Measurements from ENCODE around the gene MPP2. TPM values are rescaled to one million over a fixed set of nuclear protein-coding genes. Genes with fewer than 3 reads are reported as not detected.
A peak's percentile ranks its signal among the peaks of the same experiment; 100 is the strongest.
"Not testable (repeated sequence)": the region's sequence is repeated elsewhere in the genome, so short reads cannot be mapped to it uniquely, and the experiment has no call there.

The MPP2 gene
- total RNA-seq, 1 donor from 2014 or later = 5.4 TPM

DNA sequence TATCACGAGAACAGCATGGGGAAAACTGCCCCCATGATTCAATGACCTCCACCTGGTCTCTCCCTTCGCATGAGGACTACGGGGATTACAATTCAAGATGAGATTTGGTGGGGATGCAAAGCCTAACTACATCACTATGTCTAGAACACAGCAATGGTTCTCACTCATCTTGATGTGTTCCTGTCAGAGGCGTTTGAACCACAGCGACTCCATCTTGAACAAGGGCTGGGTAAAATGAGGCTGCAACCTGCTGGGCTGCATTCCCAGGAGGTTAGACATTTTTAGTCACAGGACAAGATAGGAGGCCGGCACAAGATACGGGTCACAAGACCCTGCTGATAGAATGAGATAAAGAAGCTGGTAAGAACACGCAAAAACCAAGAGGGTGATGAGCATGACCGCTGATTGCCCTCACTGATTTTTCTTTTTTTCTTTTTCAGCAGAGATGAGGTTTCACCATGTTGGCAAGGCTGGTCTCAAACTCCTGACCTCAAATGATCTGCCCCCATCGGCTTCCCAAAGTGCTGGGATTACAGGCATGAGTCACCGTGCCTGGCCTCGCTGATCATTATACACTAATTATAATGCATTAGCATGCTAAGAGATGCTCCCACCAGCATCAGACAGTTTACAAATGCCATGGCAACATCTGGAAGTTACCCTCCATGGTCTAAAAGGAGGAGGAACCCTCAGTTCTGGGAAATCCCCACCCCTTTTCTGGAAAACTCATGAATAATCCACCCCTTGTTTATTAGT, 37.9 kb upstream of the MPP2 start:
- DNase-seq (ENCODE audit: low spot score, unreplicated experiment) = no peak
- TF ChIP-seq, protein P1, sequence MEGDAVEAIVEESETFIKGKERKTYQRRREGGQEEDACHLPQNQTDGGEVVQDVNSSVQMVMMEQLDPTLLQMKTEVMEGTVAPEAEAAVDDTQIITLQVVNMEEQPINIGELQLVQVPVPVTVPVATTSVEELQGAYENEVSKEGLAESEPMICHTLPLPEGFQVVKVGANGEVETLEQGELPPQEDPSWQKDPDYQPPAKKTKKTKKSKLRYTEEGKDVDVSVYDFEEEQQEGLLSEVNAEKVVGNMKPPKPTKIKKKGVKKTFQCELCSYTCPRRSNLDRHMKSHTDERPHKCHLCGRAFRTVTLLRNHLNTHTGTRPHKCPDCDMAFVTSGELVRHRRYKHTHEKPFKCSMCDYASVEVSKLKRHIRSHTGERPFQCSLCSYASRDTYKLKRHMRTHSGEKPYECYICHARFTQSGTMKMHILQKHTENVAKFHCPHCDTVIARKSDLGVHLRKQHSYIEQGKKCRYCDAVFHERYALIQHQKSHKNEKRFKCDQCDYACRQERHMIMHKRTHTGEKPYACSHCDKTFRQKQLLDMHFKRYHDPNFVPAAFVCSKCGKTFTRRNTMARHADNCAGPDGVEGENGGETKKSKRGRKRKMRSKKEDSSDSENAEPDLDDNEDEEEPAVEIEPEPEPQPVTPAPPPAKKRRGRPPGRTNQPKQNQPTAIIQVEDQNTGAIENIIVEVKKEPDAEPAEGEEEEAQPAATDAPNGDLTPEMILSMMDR (IDR thresholded peaks at IDR 0.05; ENCODE audit: unreplicated experiment) = no peak
- no peaks in the 10 kb centered on the region for H3K36me3 Mint-ChIP-seq (ENCODE audit: insufficient read depth)
- H3K27me3 Mint-ChIP-seq = peaks cover 58% of the 10 kb centered on the region
- H3K4me1 Mint-ChIP-seq (ENCODE audit: low read depth) = no peaks in the 10 kb centered on the region
- no peak overlapping the region for H3K4me3 Mint-ChIP-seq (ENCODE audit: low read depth)
- no peak overlapping the region for H3K27ac Mint-ChIP-seq
- no peaks in the 10 kb centered on the region for H3K9me3 Mint-ChIP-seq (ENCODE audit: low read depth)

DNA sequence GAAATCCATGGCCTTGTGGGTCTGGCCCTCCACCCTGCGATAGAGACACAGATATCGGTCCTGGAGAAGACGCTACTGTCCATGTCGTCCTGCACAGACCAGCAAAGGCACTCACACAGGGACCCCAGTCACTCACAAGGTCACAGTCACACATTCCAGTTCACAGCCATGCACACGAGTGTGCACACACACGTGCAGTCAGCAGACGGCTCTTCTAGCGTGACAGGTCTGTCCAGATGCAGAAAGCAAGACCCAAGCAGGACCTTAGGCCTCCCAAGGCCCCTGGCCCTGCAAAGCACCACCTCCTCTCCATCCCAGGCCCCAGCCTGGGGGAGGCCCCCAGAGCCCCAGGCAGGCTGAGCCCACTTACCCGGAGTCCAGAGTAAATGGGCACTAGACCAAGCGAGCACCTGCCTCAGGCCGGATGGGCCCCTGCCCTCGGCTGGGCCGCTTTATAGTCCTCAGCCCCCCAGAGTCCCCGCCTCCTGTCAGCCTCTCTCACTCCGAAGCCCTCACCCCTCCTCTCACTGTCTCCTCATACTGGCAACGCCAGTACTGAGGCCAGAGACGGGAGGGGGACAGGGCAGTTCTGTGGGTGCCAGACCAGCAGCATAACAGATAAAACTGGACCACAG, 34.8 kb upstream of the MPP2 start, which contains the start of gene PPY:
Gene PPY (minus strand): TSS at position 426 of the 635 bp plus-strand sequence. CDS start 822 bp downstream, outside the sequence.
- no peaks in the 10 kb centered on the region for H3K9me3 Mint-ChIP-seq (ENCODE audit: low read depth)
- H3K36me3 Mint-ChIP-seq (ENCODE audit: insufficient read depth) = no peaks in the 10 kb centered on the region
- no peak within 1 kb of the TSS for H3K4me3 Mint-ChIP-seq (ENCODE audit: low read depth)
- no peaks in the 10 kb centered on the region for H3K4me1 Mint-ChIP-seq (ENCODE audit: low read depth)
- DNase-seq (ENCODE audit: low spot score, unreplicated experiment) = no peak
- TF ChIP-seq, protein P1 (IDR thresholded peaks at IDR 0.05; ENCODE audit: unreplicated experiment) = no peak
- H3K27me3 Mint-ChIP-seq = peaks cover 60% of the 10 kb centered on the region
- H3K27ac Mint-ChIP-seq = no peak within 1 kb of the TSS

DNA sequence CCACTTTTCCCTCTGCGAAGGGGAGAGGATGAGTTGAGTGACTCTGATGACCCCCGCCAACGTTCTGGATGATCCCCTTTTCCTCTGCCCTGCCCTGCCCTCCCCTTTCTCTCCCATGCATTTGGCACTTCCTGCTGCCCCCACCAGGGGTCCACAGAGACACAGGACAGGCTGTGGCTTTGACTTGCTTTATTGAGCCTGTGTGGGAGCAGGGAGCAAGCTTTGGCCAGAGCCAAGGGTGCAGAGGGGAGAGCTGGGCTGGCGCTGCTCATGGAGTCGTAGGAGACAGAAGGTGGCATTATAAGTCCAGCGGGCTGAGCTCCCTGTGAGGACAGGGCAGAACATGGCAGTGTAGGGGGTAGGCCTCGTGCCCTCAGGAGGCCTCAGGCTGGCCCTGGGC, 33.3 kb upstream of the MPP2 start:
- peak; percentile 43 for DNase-seq (ENCODE audit: low spot score, unreplicated experiment)
- Mint-ChIP-seq H3K9me3 (ENCODE audit: low read depth) (no peaks in the 10 kb centered on the region), H3K36me3 (ENCODE audit: insufficient read depth) (no peaks in the 10 kb centered on the region), H3K27ac (peak overlapping the region; percentile 45), H3K4me3 (ENCODE audit: low read depth) (no peak overlapping the region), H3K27me3 (peaks cover 56% of the 10 kb centered on the region), H3K4me1 (ENCODE audit: low read depth) (no peaks in the 10 kb centered on the region)
- TF ChIP-seq, protein P1 (IDR thresholded peaks at IDR 0.05; ENCODE audit: unreplicated experiment) = peak; percentile 68

DNA sequence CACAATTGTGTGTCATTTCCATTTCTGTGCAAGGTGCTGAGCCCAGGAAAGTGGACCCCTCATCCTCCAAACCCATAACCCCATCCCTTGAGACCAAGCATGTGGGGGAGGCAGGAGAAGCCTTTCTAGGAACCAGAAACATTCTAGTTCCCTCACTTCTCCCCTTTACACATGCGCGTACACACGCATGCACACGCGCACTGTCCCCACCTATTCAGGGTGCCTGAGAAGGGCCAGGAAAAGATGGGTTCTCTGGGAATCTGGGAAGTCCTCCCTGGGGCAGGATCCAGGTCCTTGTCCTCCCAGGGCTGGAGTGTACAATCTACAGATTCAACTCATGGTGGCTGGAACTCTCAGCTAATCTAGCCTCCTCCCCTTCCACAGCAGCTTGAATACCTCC, 32.5 kb upstream of the MPP2 start:
- H3K9me3 Mint-ChIP-seq (ENCODE audit: low read depth) = no peaks in the 10 kb centered on the region
- DNase-seq (ENCODE audit: low spot score, unreplicated experiment) = no peak
- peaks cover 50% of the 10 kb centered on the region for H3K27me3 Mint-ChIP-seq
- no peaks in the 10 kb centered on the region for H3K4me1 Mint-ChIP-seq (ENCODE audit: low read depth)
- no peaks in the 10 kb centered on the region for H3K36me3 Mint-ChIP-seq (ENCODE audit: insufficient read depth)
- no peak overlapping the region for H3K27ac Mint-ChIP-seq
- no peak overlapping the region for H3K4me3 Mint-ChIP-seq (ENCODE audit: low read depth)
- TF ChIP-seq, protein P1 (IDR thresholded peaks at IDR 0.05; ENCODE audit: unreplicated experiment) = no peak

DNA sequence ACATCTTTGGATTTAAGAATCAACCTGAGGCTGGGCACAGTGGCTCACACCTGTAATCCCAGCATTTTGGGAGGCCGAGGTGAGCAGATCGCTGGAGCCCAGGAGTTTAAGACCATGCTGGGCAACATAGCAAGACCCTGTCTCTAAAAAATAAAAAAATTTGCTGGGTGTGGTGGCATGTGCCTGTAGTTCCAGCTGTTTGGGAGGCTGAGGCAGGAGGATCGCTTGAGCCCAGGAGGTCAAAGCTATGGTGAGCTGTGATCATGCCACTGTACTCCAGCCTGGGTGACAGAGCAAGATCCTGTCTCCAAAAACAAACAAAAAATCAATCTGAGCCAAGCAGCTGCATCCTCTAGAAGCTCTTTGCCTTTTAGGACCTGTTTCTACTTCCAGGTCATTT, 32.1 kb upstream of the MPP2 start:
- DNase-seq (ENCODE audit: low spot score, unreplicated experiment); H3K9me3 Mint-ChIP-seq (ENCODE audit: low read depth); H3K27ac Mint-ChIP-seq; H3K4me1 Mint-ChIP-seq (ENCODE audit: low read depth); H3K4me3 Mint-ChIP-seq (ENCODE audit: low read depth); H3K36me3 Mint-ChIP-seq (ENCODE audit: insufficient read depth): not testable (repeated sequence)
- peaks cover 46% of the 10 kb centered on the region for H3K27me3 Mint-ChIP-seq

DNA sequence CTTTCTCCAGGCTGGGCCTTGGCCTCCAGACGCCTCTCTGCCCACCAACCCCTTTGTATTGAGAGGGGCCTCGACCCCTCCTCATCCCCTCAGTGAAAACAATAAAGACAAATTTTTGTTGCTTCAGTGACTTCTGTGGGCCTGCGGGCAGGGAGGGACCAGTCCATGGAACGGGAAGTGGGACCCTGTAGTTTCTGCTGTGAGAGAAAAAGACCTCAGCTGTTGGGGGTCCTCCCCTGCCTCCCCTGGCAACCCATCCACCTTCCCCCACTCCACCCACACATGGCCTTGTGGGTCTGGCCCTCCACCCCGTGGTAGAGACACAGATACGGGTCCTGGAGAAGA, 31.5 kb upstream of the MPP2 start:
- no peak for DNase-seq (ENCODE audit: low spot score, unreplicated experiment)
- TF ChIP-seq, protein P1 (IDR thresholded peaks at IDR 0.05; ENCODE audit: unreplicated experiment) = no peak
- H3K27me3 Mint-ChIP-seq = peaks cover 47% of the 10 kb centered on the region
- H3K36me3 Mint-ChIP-seq (ENCODE audit: insufficient read depth) = no peaks in the 10 kb centered on the region
- H3K4me1 Mint-ChIP-seq (ENCODE audit: low read depth) = no peaks in the 10 kb centered on the region
- H3K4me3 Mint-ChIP-seq (ENCODE audit: low read depth) = no peak overlapping the region
- no peak overlapping the region for H3K27ac Mint-ChIP-seq
- no peaks in the 10 kb centered on the region for H3K9me3 Mint-ChIP-seq (ENCODE audit: low read depth)

Measured in progenitor cell of endocrine pancreas (in vitro differentiated cells).